ENCODE measurements around the gene YWHAG. TPM values are rescaled to one million over a fixed set of nuclear protein-coding genes. Genes with fewer than 3 reads are reported as not detected.

The YWHAG gene
- total RNA-seq, 1 experiment from 2014 or later: 241 TPM

DNA sequence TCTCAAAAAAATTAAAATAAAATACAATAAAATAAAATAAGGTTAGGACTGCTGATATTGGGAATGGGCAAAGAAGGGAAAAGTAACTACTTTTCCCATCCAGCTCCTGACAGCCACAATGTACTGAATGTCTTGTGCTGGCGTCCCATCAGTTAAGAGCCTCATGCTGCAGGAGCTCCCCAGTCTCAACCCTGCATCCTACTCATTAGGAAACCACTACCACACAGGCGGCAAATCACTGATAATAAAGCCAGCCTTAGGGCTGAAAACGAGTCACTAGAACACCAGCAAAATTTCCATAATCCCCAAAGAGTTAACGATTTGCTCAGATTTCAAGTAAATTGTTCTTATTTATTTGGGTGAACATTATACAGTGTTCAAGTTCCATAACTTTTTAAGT is 4.3 kb downstream of the YWHAG start:
- Mint-ChIP-seq H3K27me3 (ENCODE audit: low read depth) (no peaks in the 10 kb centered on the region), H3K36me3 (ENCODE audit: insufficient read depth in 1 of 3, low read depth in 3 of 3) (peaks cover 67 to 82% (median 79%) of the 10 kb centered on the region in 3 experiments), H3K4me3 (peak overlapping the region in 1 of 2 experiments; percentile 19; a peak in 1 of 5 replicates), H3K27ac (peak overlapping the region in 1 of 3 experiments; percentile 41; a peak in 2 of 7 replicates), H3K9me3 (peaks cover 0 to 4% of the 10 kb centered on the region in 2 experiments; a peak in 4 of 5 replicates), H3K4me1 (peaks cover 40 to 44% of the 10 kb centered on the region in 2 experiments)
- H3K9ac ChIP-seq (ENCODE audit: extremely low read depth, insufficient read length, low read length): no peak overlapping the region
- H4K91ac ChIP-seq (ENCODE audit: insufficient read length, low read depth, low read length): no peak overlapping the region
- no peak overlapping the region for H3K56ac ChIP-seq (ENCODE audit: insufficient read length, low read depth, low read length)
- H2BK5ac ChIP-seq (ENCODE audit: insufficient read length, low read length): no peak overlapping the region
- no peak overlapping the region for H3K23ac ChIP-seq (ENCODE audit: insufficient read length, low read depth, low read length)
- no peak overlapping the region for H2BK12ac ChIP-seq (ENCODE audit: insufficient read length, low read depth, low read length)
- H4K5ac ChIP-seq (ENCODE audit: insufficient read length, low read depth, low read length): no peak overlapping the region
- no peak overlapping the region for H3K14ac ChIP-seq (ENCODE audit: insufficient read depth, low read length)
- TF ChIP-seq, protein P1, sequence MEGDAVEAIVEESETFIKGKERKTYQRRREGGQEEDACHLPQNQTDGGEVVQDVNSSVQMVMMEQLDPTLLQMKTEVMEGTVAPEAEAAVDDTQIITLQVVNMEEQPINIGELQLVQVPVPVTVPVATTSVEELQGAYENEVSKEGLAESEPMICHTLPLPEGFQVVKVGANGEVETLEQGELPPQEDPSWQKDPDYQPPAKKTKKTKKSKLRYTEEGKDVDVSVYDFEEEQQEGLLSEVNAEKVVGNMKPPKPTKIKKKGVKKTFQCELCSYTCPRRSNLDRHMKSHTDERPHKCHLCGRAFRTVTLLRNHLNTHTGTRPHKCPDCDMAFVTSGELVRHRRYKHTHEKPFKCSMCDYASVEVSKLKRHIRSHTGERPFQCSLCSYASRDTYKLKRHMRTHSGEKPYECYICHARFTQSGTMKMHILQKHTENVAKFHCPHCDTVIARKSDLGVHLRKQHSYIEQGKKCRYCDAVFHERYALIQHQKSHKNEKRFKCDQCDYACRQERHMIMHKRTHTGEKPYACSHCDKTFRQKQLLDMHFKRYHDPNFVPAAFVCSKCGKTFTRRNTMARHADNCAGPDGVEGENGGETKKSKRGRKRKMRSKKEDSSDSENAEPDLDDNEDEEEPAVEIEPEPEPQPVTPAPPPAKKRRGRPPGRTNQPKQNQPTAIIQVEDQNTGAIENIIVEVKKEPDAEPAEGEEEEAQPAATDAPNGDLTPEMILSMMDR (conservative IDR thresholded peaks at IDR 0.05): no peak
- H4K20me1 ChIP-seq (ENCODE audit: control insufficient read depth, insufficient read depth, insufficient read length): no peaks in the 10 kb centered on the region
- H3T11ph ChIP-seq (ENCODE audit: low read length): no peak overlapping the region
- no CpG with 5 or more reads among the region's 4 CpGs for WGBS (ENCODE audit: extremely low coverage, insufficient read length, low lambda C conversion rate)
- H4K8ac ChIP-seq (replicated peaks; ENCODE audit: insufficient read length, low read depth, low read length): no peak overlapping the region
- H3K79me2 ChIP-seq (ENCODE audit: insufficient read depth, low read length): peaks cover 82% of the 10 kb centered on the region
- H3K27me3 ChIP-seq (ENCODE audit: insufficient read depth, low read length): no peaks in the 10 kb centered on the region
- no peak overlapping the region for H2AK5ac ChIP-seq (ENCODE audit: insufficient read length, low read length)
- H3K23me2 ChIP-seq (ENCODE audit: insufficient read length, low read depth, low read length, poor library complexity, severe bottlenecking): peaks cover 6% of the 10 kb centered on the region
- no peak overlapping the region for H3K27ac ChIP-seq (ENCODE audit: insufficient read length, low read depth, low read length)
- no peak overlapping the region for H2BK120ac ChIP-seq (ENCODE audit: low read depth, low read length, poor library complexity, severe bottlenecking)
- no peak overlapping the region for H2BK15ac ChIP-seq (ENCODE audit: low read depth, low read length)
- DNase-seq: no peak
- no peak overlapping the region for H3K4ac ChIP-seq (ENCODE audit: low read depth, low read length)
- no peak overlapping the region for H2BK20ac ChIP-seq (ENCODE audit: low read depth, low read length, poor library complexity, severe bottlenecking)
- no peaks in the 10 kb centered on the region for H3K9me3 ChIP-seq (ENCODE audit: control insufficient read depth, low read depth, low read length)
- H3K4me2 ChIP-seq (ENCODE audit: insufficient read depth, insufficient read length, low read length): peak overlapping the region; percentile 25
- H2AFZ ChIP-seq (ENCODE audit: low read length): no peak overlapping the region
- no peak overlapping the region for H3K18ac ChIP-seq (ENCODE audit: insufficient read length, low read depth, low read length)
- H3K4me1 ChIP-seq (ENCODE audit: insufficient read depth, low read length): peaks cover 5% of the 10 kb centered on the region; the same call in 1 of the 2 replicates
- H3K79me1 ChIP-seq (ENCODE audit: insufficient read depth, low read depth, low read length, poor library complexity, severe bottlenecking): no peaks in the 10 kb centered on the region
